GM21576 (cell line): ENCODE data around the gene THOC7.

Experiments used
- ATAC-seq: cut with Tn5 transposase; IDR thresholded peaks from one replicate; pipeline ENCODE4 v1.9.1; 2021; ENCODE audit warnings: mild to moderate bottlenecking, moderate library complexity; ENCODE audit not compliant: unreplicated experiment

THOC7 gene

GRCh38 chr3:63878394-63879060, 14.9 kb upstream of the THOC7 start:
- ATAC-seq, result no peak

DNA sequence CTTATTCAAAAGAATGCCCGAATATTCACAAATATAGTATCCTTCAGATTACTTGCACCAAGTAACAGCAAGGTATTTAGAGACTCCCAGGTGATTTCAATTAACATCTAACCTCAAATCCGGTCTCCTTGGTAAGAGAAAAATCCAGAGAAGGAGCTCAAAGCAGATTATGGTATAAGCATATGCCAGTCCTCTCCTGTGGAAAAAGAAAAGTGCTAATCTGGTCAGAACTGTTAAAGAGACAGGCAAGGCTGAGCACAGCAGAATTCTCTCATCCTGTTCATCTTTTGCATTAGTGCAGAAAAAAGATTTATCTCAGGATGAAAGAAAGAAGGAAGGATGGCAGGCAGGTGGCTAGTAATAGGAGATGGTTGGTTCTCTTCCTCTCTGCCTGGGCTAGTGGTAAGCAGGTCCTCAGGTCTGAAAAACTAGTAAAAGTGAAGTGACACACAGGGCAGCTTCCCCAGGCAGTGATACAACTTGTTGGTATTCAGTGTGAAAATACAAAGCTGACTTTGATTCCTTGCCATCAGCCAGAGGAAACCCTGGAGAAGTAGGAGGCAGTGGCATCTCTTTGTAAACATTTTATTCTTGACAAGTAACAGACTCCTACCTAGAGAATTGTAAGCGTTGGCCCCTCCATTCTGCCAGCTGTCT, 14.3 kb upstream of the THOC7 start:
- ATAC-seq, result no peak

DNA sequence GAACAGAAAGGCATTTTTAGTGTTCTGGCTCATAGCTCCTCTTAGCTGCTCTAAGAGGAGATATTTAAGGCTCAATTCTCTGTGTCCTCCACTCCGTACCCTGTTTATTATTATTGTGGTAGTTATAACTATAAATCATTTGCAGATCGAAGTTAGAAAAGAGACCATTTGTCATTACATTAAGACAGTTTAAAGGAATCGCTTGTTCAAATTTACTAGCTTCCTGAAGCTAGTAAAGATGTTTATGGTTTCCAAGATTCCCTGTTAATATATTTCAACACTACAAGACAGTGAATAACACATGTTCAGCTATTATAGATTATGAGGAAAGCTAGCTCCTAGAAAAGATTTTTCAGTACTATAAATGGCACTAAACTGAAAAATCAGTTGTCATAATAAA, 12.7 kb upstream of the THOC7 start:
- no peak for ATAC-seq

GRCh38 chr3:63875510-63875909, 11.9 kb upstream of the THOC7 start:
- no peak for ATAC-seq

DNA sequence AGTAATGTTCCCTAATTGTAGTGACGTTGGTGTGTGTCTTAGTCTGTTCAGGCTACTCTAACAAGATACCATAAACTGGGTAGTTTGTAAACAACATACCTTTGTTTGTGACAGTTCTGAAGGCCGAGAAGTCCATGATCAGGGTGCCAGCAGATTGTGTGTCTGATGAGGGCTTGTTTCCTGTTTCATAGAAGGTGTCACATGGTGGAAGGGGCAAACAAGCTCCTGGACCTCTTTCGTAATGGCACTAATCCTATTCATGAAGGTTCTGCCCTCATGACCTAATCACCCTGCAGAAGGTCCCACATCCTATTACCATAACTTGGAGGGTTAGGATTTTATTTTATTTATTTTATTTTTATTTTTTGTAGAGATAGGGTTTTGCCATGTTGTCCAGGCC, 11.2 kb upstream of the THOC7 start:
- no peak for ATAC-seq

DNA sequence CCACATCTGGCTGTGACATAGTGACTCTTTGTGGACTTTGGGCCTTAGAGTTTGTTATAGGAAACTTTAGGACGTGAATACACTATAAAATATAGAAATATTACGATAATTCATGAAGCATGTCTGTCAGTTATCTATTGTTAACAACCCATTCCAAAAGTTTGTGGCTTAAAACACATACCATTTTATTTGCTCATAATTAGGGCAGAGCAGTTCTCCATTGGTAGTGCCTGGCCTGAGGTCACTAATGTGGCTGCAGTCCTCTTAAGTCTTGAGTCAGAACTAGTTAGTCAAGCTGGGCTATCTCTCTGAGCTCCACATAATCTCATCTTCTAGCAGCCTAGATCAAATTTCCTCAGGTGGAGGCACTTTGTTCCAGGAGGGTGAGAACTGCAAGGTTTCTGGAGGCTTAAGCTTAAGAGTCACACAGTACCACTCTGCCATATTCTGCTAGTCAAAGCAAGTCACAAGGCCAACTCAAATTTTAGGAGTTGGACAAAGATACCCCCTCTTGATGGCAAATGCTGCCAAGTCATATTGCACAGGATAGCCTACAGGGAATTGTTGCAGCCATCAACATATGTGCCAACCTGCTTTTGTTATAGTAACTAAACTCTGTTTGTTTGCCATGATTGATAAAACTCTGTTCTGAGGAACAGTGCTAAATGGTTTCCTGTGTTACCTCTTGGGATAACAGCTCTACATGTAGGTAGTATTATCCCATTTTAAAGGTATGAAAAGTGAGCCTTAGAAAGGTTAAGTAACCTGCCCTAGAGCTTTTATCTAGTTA, 8.7 kb upstream of the THOC7 start:
- no peak for ATAC-seq

DNA sequence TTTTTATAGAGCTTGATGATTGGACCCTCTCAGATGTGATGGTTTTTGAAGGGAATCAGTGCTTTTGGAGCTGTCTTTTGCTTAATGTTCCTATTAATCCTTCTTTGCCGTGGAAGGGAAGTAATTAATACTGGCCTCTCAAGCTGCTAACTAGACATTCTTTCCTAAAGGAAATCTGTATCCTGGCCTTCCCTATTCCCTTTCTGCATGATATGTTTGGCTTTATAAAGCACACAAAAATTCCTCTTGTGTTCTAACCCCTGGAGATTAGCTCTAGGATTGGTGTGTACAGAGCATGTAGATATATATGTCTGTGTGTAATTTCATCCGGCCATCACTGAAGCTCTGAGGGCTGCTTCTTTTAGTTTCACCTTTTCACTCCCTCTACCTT, 7.0 kb upstream of the THOC7 start:
- no peak for ATAC-seq

DNA sequence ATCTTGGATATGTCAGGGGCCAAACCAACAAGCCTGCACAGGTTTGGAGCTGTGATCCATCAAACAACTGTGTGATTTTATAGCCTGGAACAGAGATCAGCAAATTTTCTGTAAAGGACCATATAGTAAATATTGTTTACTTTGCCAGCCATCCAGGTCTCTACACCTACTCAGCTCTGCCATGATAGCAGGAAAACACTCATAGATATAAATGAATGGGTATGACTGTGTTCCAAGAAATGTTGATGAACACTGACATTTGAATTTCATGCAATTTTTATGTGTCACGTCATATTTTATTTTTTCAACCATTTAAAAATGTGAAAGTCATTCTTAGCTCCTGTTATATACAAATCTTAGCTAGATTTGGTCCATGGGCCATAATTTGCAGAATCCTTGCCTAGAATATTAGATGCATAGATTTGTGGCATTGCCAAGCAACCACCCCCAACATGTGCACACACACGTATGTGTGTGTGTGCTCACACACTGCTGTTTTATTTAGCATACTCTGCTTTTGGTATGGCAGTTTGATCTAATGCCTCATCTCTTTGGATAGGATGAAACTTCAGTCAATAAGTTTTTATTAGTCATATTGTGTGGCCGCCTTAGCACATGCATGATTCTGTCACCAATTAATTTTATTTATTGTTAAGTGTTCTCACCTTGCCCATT, 6.5 kb upstream of the THOC7 start:
- ATAC-seq, result no peak

DNA sequence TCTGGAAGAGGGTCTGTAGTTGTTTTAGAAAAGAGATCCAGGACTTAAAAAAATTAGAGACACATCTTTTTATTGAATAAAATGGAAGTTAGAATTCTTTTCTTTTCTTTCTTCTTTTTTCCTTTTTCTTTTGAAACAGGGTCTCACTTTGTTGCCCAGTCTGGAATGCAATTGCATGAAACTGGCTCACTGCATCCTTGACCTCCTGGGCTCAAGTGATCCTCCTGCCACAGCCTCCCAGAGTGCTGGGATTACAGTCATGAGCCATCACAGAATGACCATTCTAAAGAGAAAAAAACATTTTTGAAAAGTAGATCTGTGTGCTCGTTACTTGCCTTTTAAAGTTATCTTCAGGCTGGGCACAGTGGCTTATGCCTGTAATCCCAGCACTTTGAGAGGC, 3.6 kb upstream of the THOC7 start:
- ATAC-seq, result no peak

- ATAC-seq, result no peak
These were observed 1.3 kb upstream of the THOC7 start for GRCh38 chr3:63864965-63865327.

GRCh38 chr3:63864008-63864964, 681 bp upstream of the THOC7 start:
- ATAC-seq, result peak; percentile 44

DNA sequence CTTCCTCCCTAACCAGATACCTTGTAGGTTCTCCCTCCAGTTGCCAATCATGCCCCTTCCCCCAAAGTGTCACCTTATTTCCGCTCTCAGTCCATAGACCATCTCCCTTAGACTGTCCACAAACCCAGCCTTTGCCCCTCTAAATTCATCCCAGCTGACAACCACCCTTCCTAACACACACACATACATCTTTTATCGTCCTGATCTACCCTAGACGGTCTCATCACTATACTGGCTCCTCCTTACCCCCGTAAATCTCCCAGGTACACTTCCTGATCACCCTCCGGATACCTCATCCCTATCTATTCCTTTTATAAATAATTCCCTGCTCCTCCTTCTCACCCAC, 828 bp downstream of the THOC7 start:
- peak; percentile 7 for ATAC-seq

- ATAC-seq, result no peak
These were observed 2.3 kb downstream of the THOC7 start for GRCh38 chr3:63861306-63861705.

DNA sequence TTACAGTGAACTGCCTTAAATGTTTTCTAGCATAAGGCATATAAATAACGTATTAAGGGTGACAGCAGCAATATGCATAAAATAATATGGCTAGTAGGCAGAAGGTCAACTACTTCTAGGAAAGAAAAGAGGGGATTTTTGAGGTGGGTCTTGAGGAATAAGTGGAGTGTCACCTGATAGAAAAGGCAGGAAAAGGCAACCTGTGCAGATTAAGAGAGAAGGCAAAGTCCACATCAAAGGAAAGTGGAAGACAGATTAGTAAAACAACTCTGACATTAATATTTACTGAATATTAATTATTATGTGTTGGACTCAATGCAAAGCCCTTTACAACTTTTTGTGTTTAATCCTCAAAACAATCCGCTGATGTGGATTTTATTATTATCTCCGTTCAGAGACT, 2.8 kb downstream of the THOC7 start:
- ATAC-seq, result no peak

DNA sequence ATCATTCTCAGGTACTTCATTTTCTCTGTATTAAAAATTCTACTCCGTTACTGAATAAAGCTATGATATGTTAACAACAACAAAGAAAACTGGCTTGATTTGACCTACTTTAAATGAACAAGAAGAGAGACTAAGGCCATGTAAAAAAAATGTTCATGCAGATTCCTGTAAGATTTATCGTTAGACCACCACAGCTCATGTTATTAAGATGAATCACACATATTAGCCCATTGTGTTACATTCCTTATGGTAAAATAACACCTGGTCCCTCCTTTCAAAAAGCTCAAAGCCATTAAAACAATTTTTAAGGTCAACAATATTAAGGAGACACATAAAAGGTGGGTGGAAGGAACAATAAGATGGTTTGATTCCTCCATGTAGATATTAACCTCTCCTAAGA, 6.3 kb downstream of the THOC7 start:
- ATAC-seq, result no peak

- no peak for ATAC-seq
These were observed 8.2 kb downstream of the THOC7 start for GRCh38 chr3:63855333-63855940.

DNA sequence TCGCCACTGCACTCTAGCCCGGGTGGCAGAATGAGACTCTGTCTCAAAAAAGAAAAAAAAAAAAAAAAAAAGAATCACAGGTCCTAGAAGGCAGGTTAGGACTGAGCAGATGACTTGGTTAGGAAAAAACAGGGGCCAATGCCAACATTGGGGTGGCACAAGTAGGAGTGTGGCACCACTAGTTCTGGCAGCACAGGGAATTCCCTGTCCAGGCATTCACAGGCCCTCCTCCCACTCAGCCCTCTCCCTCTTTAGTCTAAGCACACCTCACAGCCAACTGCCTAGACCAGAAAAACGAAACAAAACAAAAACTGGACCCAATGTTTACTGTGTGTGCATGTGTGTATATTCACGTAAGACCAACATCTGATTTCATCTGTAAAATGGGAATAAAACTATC, 10.5 kb downstream of the THOC7 start:
- no peak for ATAC-seq

GRCh38 chr3:63851287-63851686, 12.3 kb downstream of the THOC7 start:
- no peak for ATAC-seq

- no peak for ATAC-seq
These were observed 14.4 kb downstream of the THOC7 start for GRCh38 chr3:63849175-63849574.
